ENCODE results near the gene ADGRB2.
A peak's percentile ranks its signal among the peaks of the same experiment; 100 is the strongest.

Gene ADGRB2

DNA sequence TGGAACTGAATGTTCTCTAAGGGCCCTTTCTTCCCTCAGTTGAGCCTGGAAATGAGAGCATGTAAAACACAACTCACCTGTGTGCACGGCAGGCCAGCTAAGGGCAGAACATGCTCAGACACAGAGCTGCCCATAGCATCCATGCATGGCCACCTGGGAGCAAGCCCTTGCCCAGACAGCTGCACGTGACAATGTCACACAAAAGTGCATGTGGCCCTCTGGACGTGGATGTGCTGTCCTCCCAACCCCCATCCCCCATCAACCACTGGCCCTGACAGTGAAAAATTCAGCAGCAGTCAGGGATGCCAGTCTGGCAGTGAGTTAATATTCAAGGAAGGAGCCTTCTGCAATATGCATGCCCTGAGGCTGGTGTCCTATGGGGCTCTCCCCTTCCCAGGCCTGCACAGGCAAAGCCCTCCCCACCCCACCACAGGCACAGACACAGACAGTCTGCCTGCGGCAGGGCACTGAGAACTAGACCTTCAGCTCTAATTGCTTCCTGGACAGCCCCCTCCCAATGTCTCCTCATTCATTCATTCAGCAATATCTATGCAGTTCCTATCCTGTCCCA is 45.7 kb downstream of the ADGRB2 start:
- TF ChIP-seq, protein P1, sequence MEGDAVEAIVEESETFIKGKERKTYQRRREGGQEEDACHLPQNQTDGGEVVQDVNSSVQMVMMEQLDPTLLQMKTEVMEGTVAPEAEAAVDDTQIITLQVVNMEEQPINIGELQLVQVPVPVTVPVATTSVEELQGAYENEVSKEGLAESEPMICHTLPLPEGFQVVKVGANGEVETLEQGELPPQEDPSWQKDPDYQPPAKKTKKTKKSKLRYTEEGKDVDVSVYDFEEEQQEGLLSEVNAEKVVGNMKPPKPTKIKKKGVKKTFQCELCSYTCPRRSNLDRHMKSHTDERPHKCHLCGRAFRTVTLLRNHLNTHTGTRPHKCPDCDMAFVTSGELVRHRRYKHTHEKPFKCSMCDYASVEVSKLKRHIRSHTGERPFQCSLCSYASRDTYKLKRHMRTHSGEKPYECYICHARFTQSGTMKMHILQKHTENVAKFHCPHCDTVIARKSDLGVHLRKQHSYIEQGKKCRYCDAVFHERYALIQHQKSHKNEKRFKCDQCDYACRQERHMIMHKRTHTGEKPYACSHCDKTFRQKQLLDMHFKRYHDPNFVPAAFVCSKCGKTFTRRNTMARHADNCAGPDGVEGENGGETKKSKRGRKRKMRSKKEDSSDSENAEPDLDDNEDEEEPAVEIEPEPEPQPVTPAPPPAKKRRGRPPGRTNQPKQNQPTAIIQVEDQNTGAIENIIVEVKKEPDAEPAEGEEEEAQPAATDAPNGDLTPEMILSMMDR (IDR thresholded peaks at IDR 0.05): no peak
- Histone ChIP-seq H3K4me3 (ENCODE audit: low read depth, low read length) (no peak overlapping the region), H3K27me3 (ENCODE audit: control insufficient read depth, insufficient read depth, low read length) (no peaks in the 10 kb centered on the region), H3K4me1 (peaks cover 7% of the 10 kb centered on the region), H3K36me3 (ENCODE audit: control insufficient read depth, insufficient read depth, low read length) (no peaks in the 10 kb centered on the region), H3K79me2 (no peaks in the 10 kb centered on the region), H3K4me2 (ENCODE audit: low read length) (no peak overlapping the region), H3K9ac (no peak overlapping the region), H3K27ac (no peak overlapping the region), H2AFZ (no peak overlapping the region), H3K9me3 (ENCODE audit: control insufficient read depth, low read length) (no peaks in the 10 kb centered on the region)

GRCh38 chr1:31717341-31717740 is 46.8 kb downstream of the ADGRB2 start:
- Histone ChIP-seq H3K4me3 (ENCODE audit: low read depth, low read length) (no peak overlapping the region), H2AFZ (no peak overlapping the region), H3K4me1 (peaks cover 7% of the 10 kb centered on the region), H3K27me3 (ENCODE audit: control insufficient read depth, insufficient read depth, low read length) (no peaks in the 10 kb centered on the region), H3K36me3 (ENCODE audit: control insufficient read depth, insufficient read depth, low read length) (no peaks in the 10 kb centered on the region), H3K4me2 (ENCODE audit: low read length) (no peak overlapping the region), H3K79me2 (no peaks in the 10 kb centered on the region), H3K9ac (no peak overlapping the region), H3K27ac (no peak overlapping the region), H3K9me3 (ENCODE audit: control insufficient read depth, low read length) (no peaks in the 10 kb centered on the region)
- TF ChIP-seq, protein P1 (IDR thresholded peaks at IDR 0.05): no peak

DNA sequence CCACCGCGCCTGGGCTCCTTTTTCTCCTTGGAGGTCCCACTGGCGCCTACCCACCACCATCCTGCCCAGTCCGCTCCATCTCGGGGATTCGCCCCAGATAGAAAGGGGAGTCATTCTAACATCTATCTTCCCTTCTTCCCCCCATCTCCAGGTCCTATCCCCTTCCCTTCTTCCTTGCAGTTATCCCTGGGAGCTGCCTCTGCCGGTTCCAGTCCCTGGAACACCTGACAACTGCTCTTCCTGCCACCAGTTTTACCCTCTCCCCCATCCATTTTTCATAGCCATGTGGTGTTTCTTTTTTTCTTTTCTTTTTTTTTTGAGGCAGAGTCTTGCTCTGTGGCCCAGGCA is 48.3 kb downstream of the ADGRB2 start:
- H3K4me3 ChIP-seq (ENCODE audit: low read depth, low read length): no peak overlapping the region
- TF ChIP-seq, protein P1 (IDR thresholded peaks at IDR 0.05): no peak
- peak overlapping the region; percentile 82 for H2AFZ ChIP-seq
- H3K4me2 ChIP-seq (ENCODE audit: low read length): no peak overlapping the region
- H3K4me1 ChIP-seq: peaks cover 7% of the 10 kb centered on the region
- H3K9me3 ChIP-seq (ENCODE audit: control insufficient read depth, low read length): no peaks in the 10 kb centered on the region
- H3K27ac ChIP-seq: no peak overlapping the region
- H3K9ac ChIP-seq: no peak overlapping the region
- H3K79me2 ChIP-seq: no peaks in the 10 kb centered on the region
- no peaks in the 10 kb centered on the region for H3K36me3 ChIP-seq (ENCODE audit: control insufficient read depth, insufficient read depth, low read length)
- H3K27me3 ChIP-seq (ENCODE audit: control insufficient read depth, insufficient read depth, low read length): no peaks in the 10 kb centered on the region

- TF ChIP-seq, protein P1 (IDR thresholded peaks at IDR 0.05): peak; percentile 63
- Histone ChIP-seq H3K4me3 (ENCODE audit: low read depth, low read length) (peak overlapping the region; percentile 27), H3K79me2 (no peaks in the 10 kb centered on the region), H3K36me3 (ENCODE audit: control insufficient read depth, insufficient read depth, low read length) (no peaks in the 10 kb centered on the region), H3K9ac (no peak overlapping the region), H2AFZ (peak overlapping the region; percentile 82), H3K27me3 (ENCODE audit: control insufficient read depth, insufficient read depth, low read length) (no peaks in the 10 kb centered on the region), H3K4me1 (peaks cover 7% of the 10 kb centered on the region), H3K9me3 (ENCODE audit: control insufficient read depth, low read length) (no peaks in the 10 kb centered on the region), H3K4me2 (ENCODE audit: low read length) (peak overlapping the region; percentile 68), H3K27ac (peak overlapping the region; percentile 36)
These were observed 48.9 kb downstream of the ADGRB2 start for GRCh38 chr1:31715087-31715872.

All from parathyroid adenoma (tissue), 2 donors.